Endothelial cell of umbilical vein (primary cell): ENCODE data around the gene CCDC40. TPM values are rescaled to one million over a fixed set of nuclear protein-coding genes. Genes with fewer than 3 reads are reported as not detected.

Source experiments
- BruUV-seq: library from RNA; stranded (reverse); fragments of 400-500 nt; replicated peaks from 2 replicates; lab custom pipeline; 2021; lab: Mats Ljungman, UMichigan
- CTCF ChIA-PET: fragments of 300-600, 350-600 bp; sonication (Branson Sonifier 250); formaldehyde crosslinking; loops from one replicate; lab custom pipeline; 2021; ENCODE audit warnings: antibody characterized with exemption, inconsistent platforms; lab: Charles Lee
- POLR2A ChIA-PET: fragments of 300-600, 350-600 bp; sonication (Branson Sonifier 250); formaldehyde crosslinking; loops from one replicate; lab custom pipeline; 2021; ENCODE audit warnings: antibody characterized with exemption, inconsistent platforms; lab: Charles Lee
- DNase-seq: peaks from one replicate; pipeline ENCODE4 v3.0.0-alpha.2; 2011; ENCODE audit warnings: low read depth, low spot score
- FAIRE-seq: peaks from 2 replicates; lab custom pipeline; 2011; peaks lifted over from hg19 to GRCh38; lab: Jason Lieb, UNC
- H2AFZ ChIP-seq: 2 replicates; pipeline ENCODE4 v1.6.0; 2012; ENCODE audit warnings: low read depth, low read length, control low read depth, inconsistent platforms
- H3K27ac ChIP-seq: 2 replicates; pipeline ENCODE4 v1.5.1; 2011; ENCODE audit warnings: low read depth, mild to moderate bottlenecking, control low read depth, low read length, moderate library complexity; ENCODE audit not compliant: insufficient read depth
- H3K27me3 ChIP-seq, 2 experiments: 2 replicates each; pipeline versions ENCODE4 v1.6.0 to v1.6.1; 2011; ENCODE audit warnings: low read length in 2 of 2, mixed read lengths in 1 of 2; ENCODE audit not compliant: control insufficient read depth in 2 of 2, insufficient read depth in 2 of 2
- H3K36me3 ChIP-seq, 2 experiments: 2 replicates in 1 of 2; 3 replicates in 1 of 2; pipeline ENCODE4 v1.5.1; 2011; ENCODE audit warnings: low read length in 2 of 2, mild to moderate bottlenecking in 1 of 2, moderate library complexity in 1 of 2; ENCODE audit not compliant: control insufficient read depth in 2 of 2, insufficient read depth in 2 of 2; ENCODE audit errors: extremely low read depth in 1 of 2
- H3K4me1 ChIP-seq: 3 replicates; pipeline ENCODE4 v1.5.1; 2011; ENCODE audit warnings: mild to moderate bottlenecking, low read length; ENCODE audit not compliant: control insufficient read depth, insufficient read depth; ENCODE audit errors: extremely low read depth
- H3K4me2 ChIP-seq: 2 replicates; pipeline ENCODE4 v1.6.1; 2011; ENCODE audit warnings: low read length, control low read depth, mixed read lengths; ENCODE audit not compliant: insufficient read depth
- H3K4me3 ChIP-seq, 3 experiments: fragments of 200-600 bp in 1 of 3; sonication (generic), shearing (Covaris generic) in 1 of 3; replicated peaks in 1 of 3; 2 replicates each; pipeline ENCODE4 v1.5.1; 2011 to 2016; ENCODE audit warnings: control low read depth in 3 of 3, low read length in 3 of 3, mild to moderate bottlenecking in 2 of 3, inconsistent platforms in 1 of 3, low read depth in 1 of 3, moderate library complexity in 1 of 3; ENCODE audit not compliant: insufficient read depth in 1 of 3
- H3K79me2 ChIP-seq: 2 replicates; pipeline ENCODE4 v1.6.0; 2012; ENCODE audit warnings: low read length, inconsistent platforms; ENCODE audit not compliant: control insufficient read depth, insufficient read depth
- H3K9ac ChIP-seq: replicated peaks from 2 replicates; pipeline ENCODE3; 2011; ENCODE audit warnings: low read length, control low read depth; ENCODE audit not compliant: insufficient read depth; ENCODE audit errors: extremely low read depth
- H3K9me1 ChIP-seq: replicated peaks from 3 replicates; pipeline ENCODE4 v1.6.0; 2011; ENCODE audit warnings: mild to moderate bottlenecking, low read length; ENCODE audit not compliant: control insufficient read depth, insufficient read depth; ENCODE audit errors: extremely low read depth
- H3K9me3 ChIP-seq: replicated peaks from 2 replicates; pipeline ENCODE4 v1.5.1; 2012; ENCODE audit warnings: low read length, inconsistent platforms; ENCODE audit not compliant: control insufficient read depth, insufficient read depth
- H4K20me1 ChIP-seq: replicated peaks from 2 replicates; pipeline ENCODE3; 2011; ENCODE audit warnings: mild to moderate bottlenecking, low read length; ENCODE audit not compliant: control insufficient read depth, insufficient read depth; ENCODE audit errors: extremely low read depth
- CTCF ChIP-seq, 2 donors: IDR thresholded peaks; 1 replicate in 1 of 2; 2 replicates in 1 of 2; pipeline ENCODE4 v1.5.1; 2011; ENCODE audit warnings: low read length in 2 of 2, mild to moderate bottlenecking in 2 of 2, moderate library complexity in 2 of 2, control low read depth in 1 of 2, inconsistent platforms in 1 of 2, low read depth in 1 of 2; ENCODE audit not compliant: insufficient read depth in 1 of 2; ENCODE audit errors: extremely low read depth in 1 of 2
- EZH2 ChIP-seq: IDR thresholded peaks from 2 replicates; pipeline ENCODE4 v1.6.1; 2012; ENCODE audit warnings: borderline replicate concordance, low read depth, mild to moderate bottlenecking, moderate library complexity, low read length, inconsistent platforms; ENCODE audit not compliant: severe bottlenecking
- FOS ChIP-seq: IDR thresholded peaks from 2 replicates; pipeline ENCODE4 v1.6.1; 2011; ENCODE audit warnings: mild to moderate bottlenecking, low read length, moderate library complexity, borderline replicate concordance; ENCODE audit not compliant: insufficient read depth
- GATA2 ChIP-seq: IDR thresholded peaks from 2 replicates; pipeline ENCODE4 v1.7.0; 2011; ENCODE audit warnings: low read depth, mild to moderate bottlenecking, moderate library complexity, mixed read lengths, low read length; ENCODE audit not compliant: insufficient read length, insufficient read depth
- MYC ChIP-seq: IDR thresholded peaks from one replicate; pipeline ENCODE4 v1.6.1; 2011; ENCODE audit warnings: mild to moderate bottlenecking, low read depth, low read length
- POLR2AphosphoS5 ChIP-seq: IDR thresholded peaks from 2 replicates; pipeline ENCODE4 v1.6.1; 2012; ENCODE audit warnings: low read depth, mild to moderate bottlenecking, control low read depth, low read length, moderate library complexity; ENCODE audit not compliant: insufficient read depth
- dilution Hi-C: fragments of 300-500 bp; cut with MboI; formaldehyde crosslinking; loops from one replicate; pipeline ENCODE4 v1.15.0; 2019; ENCODE audit warnings: low sequenced_read_pairs; ENCODE audit not compliant: extremely low pct_ligation_motif_present
- intact Hi-C: fragments of 100-400 bp; cut with micrococcal nuclease; formaldehyde crosslinking; loops from one replicate; pipeline ENCODE4 v1.10.0; 2022
- polyA plus RNA-seq, 4 experiments: library from polyadenylated mRNA; depleted of rRNA in 3 of 4; stranded (reverse) in 3 of 4; unstranded in 1 of 4; fragments of >200 nt; gene quantifications; 2 replicates each; pipeline versions ENCODE4 v1.2.1 to v1.2.3, GENCODE V29; 2011 to 2012; ENCODE audit warnings: missing spikeins in 1 of 4
- total RNA-seq: library from RNA; stranded (reverse); gene quantifications from 2 replicates; pipeline ENCODE4 v1.2.3, GENCODE V29; 2021

Gene CCDC40
- total and polyA plus RNA-seq, 2 donors (not counting 3 experiments of a cell fraction or from before 2014, with no cell fraction given) = 1.4 to 5.5 TPM

- FAIRE-seq = no peak
- TF ChIP-seq POLR2AphosphoS5 (no peak), EZH2 (no peak)
- no peak overlapping the region for H2AFZ ChIP-seq
- H3K4me1 ChIP-seq = no peaks in the 10 kb centered on the region
- H3K4me2 ChIP-seq = no peak overlapping the region
- no peaks in the 10 kb centered on the region for H3K79me2 ChIP-seq
- no peak overlapping the region for H3K9ac ChIP-seq
- H3K9me3 ChIP-seq = no peaks in the 10 kb centered on the region
- H3K4me3 ChIP-seq = no peak overlapping the region
- dilution Hi-C loops = no loop called here
- intact Hi-C loops = no loop called here
- DNase-seq = no peak
- H3K27me3 ChIP-seq = no peaks in the 10 kb centered on the region
- no peak overlapping the region for H3K27ac ChIP-seq
- no TSS peak for BruUV-seq
- H4K20me1 ChIP-seq = no peaks in the 10 kb centered on the region
- H3K9me1 ChIP-seq = no peaks in the 10 kb centered on the region
- no peaks in the 10 kb centered on the region for H3K36me3 ChIP-seq
- ChIA-PET POLR2A (no interaction called here), CTCF (interaction anchor here (0.6 to 1.7 kb wide), 2 partner anchors 8 to 21 kb away, joined by 4 to 6 read pairs; partner anchors contain the start of gene GAA)
Observed at GRCh38 chr17:80080081-80080480, 43.6 kb downstream of the CCDC40 start.

- ChIA-PET POLR2A (no interaction called here), CTCF (interaction anchor here (1.1 to 2.5 kb wide), 6 partner anchors 20 to 281 kb away, joined by 3 to 29 read pairs (median 4); partner anchors contain the start of gene GAA)
- no peak overlapping the region for H3K9ac ChIP-seq
- H3K4me3 ChIP-seq = no peak overlapping the region
- no peaks in the 10 kb centered on the region for H3K79me2 ChIP-seq
- no peaks in the 10 kb centered on the region for H3K9me3 ChIP-seq
- H3K27ac ChIP-seq = no peak overlapping the region
- H3K4me1 ChIP-seq = no peaks in the 10 kb centered on the region
- intact Hi-C loops = no loop called here
- H3K27me3 ChIP-seq = no peaks in the 10 kb centered on the region
- H3K36me3 ChIP-seq = no peaks in the 10 kb centered on the region
- FAIRE-seq (no peak), DNase-seq (no peak)
- no peak overlapping the region for H2AFZ ChIP-seq
- no peaks in the 10 kb centered on the region for H4K20me1 ChIP-seq
- no peaks in the 10 kb centered on the region for H3K9me1 ChIP-seq
- TF ChIP-seq FOS (no peak), CTCF (IDR thresholded peaks at IDR 0.05; ENCODE audit: extremely low read depth in 1 of 2, insufficient read depth in 1 of 2, low read depth in 1 of 2, low read length in 2 of 2) (no peak), GATA2 (no peak), EZH2 (no peak), MYC (no peak)
- dilution Hi-C loops = no loop called here
- BruUV-seq = no TSS peak
- no peak overlapping the region for H3K4me2 ChIP-seq
Observed at GRCh38 chr17:80081596-80081995, 45.2 kb downstream of the CCDC40 start.
